GM11168 (cell line): ENCODE results near the gene NIT1.
"Not testable (repeated sequence)": the region's sequence is repeated elsewhere in the genome, so short reads cannot be mapped to it uniquely, and the experiment has no call there.

Source experiments
- in situ Hi-C: fragments of 300-500 bp; cut with MboI; formaldehyde crosslinking; loops from one replicate; pipeline ENCODE4 v1.12.0; 2022; ENCODE audit warnings: low sequenced_read_pairs; ENCODE audit not compliant: unreplicated experiment

The NIT1 gene

GRCh38 chr1:161111117-161111516, 6.8 kb upstream of the NIT1 start:
- in situ Hi-C loops, result no loop called here

- in situ Hi-C loops, result no loop called here
Observed at GRCh38 chr1:161111527-161111926, 6.4 kb upstream of the NIT1 start.

- in situ Hi-C loops, result no loop called here
Observed at GRCh38 chr1:161113915-161114314, 4.0 kb upstream of the NIT1 start.

- in situ Hi-C loops, result no loop called here
Observed at GRCh38 chr1:161114556-161114955, 3.3 kb upstream of the NIT1 start.

GRCh38 chr1:161115132-161115711, 2.7 kb upstream of the NIT1 start:
- in situ Hi-C loops, result no loop called here

- in situ Hi-C loops, result not testable (repeated sequence)
Observed at GRCh38 chr1:161115961-161116360, 1.9 kb upstream of the NIT1 start.

GRCh38 chr1:161119092-161119903, 1.4 kb downstream of the NIT1 start:
- in situ Hi-C loops, result no loop called here

- in situ Hi-C loops, result no loop called here
Observed at GRCh38 chr1:161121042-161121650, 3.2 kb downstream of the NIT1 start.

GRCh38 chr1:161121834-161122233, 3.9 kb downstream of the NIT1 start:
- in situ Hi-C loops, result no loop called here

GRCh38 chr1:161122967-161123366, 5.1 kb downstream of the NIT1 start:
- in situ Hi-C loops, result no loop called here

GRCh38 chr1:161127649-161128048, 9.7 kb downstream of the NIT1 start:
- in situ Hi-C loops, result no loop called here

- in situ Hi-C loops, result no loop called here
Observed at GRCh38 chr1:161128591-161129420, 10.9 kb downstream of the NIT1 start.

- in situ Hi-C loops, result no loop called here
Observed at GRCh38 chr1:161130266-161130665, 12.4 kb downstream of the NIT1 start.

GRCh38 chr1:161131523-161132409, 13.9 kb downstream of the NIT1 start:
- in situ Hi-C loops, result no loop called here

GRCh38 chr1:161132410-161133219, 14.7 kb downstream of the NIT1 start, which contains the start of gene DEDD:
Gene DEDD, minus strand, starts transcription at chr1:161132667. Its CDS starts 8,205 bp downstream, at chr1:161124462.
- in situ Hi-C loops, result no loop called here

- in situ Hi-C loops, result no loop called here
Observed at GRCh38 chr1:161133220-161133740, 15.4 kb downstream of the NIT1 start.

GRCh38 chr1:161137881-161138280, 20.0 kb downstream of the NIT1 start:
- in situ Hi-C loops, result no loop called here

GRCh38 chr1:161138431-161138830, 20.5 kb downstream of the NIT1 start:
- in situ Hi-C loops, result no loop called here

- in situ Hi-C loops, result no loop called here
Observed at GRCh38 chr1:161139766-161140165, 21.9 kb downstream of the NIT1 start.
